ENCODE results near the gene SPEM3. TPM values are rescaled to one million over a fixed set of nuclear protein-coding genes. Genes with fewer than 3 reads are reported as not detected.

SPEM3 gene
- total and polyA plus RNA-seq, 9 donors, result not detected

GRCh38 chr17:7421186-7421585 is 7.5 kb upstream of the SPEM3 start:
- intact Hi-C loops (cut with DNase I), result no loop called here
- no peaks in the 10 kb centered on the region for H3K9me3 ChIP-seq
- no peaks in the 10 kb centered on the region for H3K4me1 ChIP-seq (ENCODE audit: insufficient read depth)
- no peak for TF ChIP-seq CTCF (IDR thresholded peaks at IDR 0.05)
- TF ChIP-seq EP300 (IDR thresholded peaks at IDR 0.05), result no peak
- TF ChIP-seq POLR2A (IDR thresholded peaks at IDR 0.05), result no peak
- no peaks in the 10 kb centered on the region for H3K27me3 ChIP-seq
- H3K27ac ChIP-seq, result no peak overlapping the region
- no peak overlapping the region for H3K4me3 ChIP-seq
- no peak for DNase-seq
- WGBS, 3 donors, result 89 to 93% (median 92%) methylated on average over 16 of the region's 16 CpGs
- no peaks in the 10 kb centered on the region for H3K36me3 ChIP-seq

- H3K27me3 ChIP-seq, result no peaks in the 10 kb centered on the region
- WGBS, 3 donors, result 26 to 31% (median 28%) methylated on average over 4 of the region's 4 CpGs
- H3K36me3 ChIP-seq, result no peaks in the 10 kb centered on the region
- no peak for DNase-seq
- H3K4me1 ChIP-seq (ENCODE audit: insufficient read depth), result no peaks in the 10 kb centered on the region
- no peak overlapping the region for H3K27ac ChIP-seq
- no peaks in the 10 kb centered on the region for H3K9me3 ChIP-seq
- TF ChIP-seq EP300 (IDR thresholded peaks at IDR 0.05) (no peak), POLR2A (IDR thresholded peaks at IDR 0.05) (no peak), CTCF (IDR thresholded peaks at IDR 0.05) (no peak)
- no peak overlapping the region for H3K4me3 ChIP-seq
- intact Hi-C loops (cut with DNase I), result no loop called here
Measured at GRCh38 chr17:7423679-7424078, 5.0 kb upstream of the SPEM3 start.

GRCh38 chr17:7425316-7425715 is 3.3 kb upstream of the SPEM3 start, which contains the start of gene SPEM2:
Gene SPEM2, plus strand, starts transcription at chr17:7425616. Its CDS starts 73 bp downstream, at chr17:7425689.
- no peak within 1 kb of the TSS for H3K4me3 ChIP-seq
- DNase-seq, result no peak
- intact Hi-C loops (cut with DNase I), result no loop called here
- H3K9me3 ChIP-seq, result no peaks in the 10 kb centered on the region
- 82 to 87% (median 82%) methylated on average over 7 of the region's 7 CpGs for WGBS, 3 donors
- no peak within 1 kb of the TSS for H3K27ac ChIP-seq
- no peaks in the 10 kb centered on the region for H3K4me1 ChIP-seq (ENCODE audit: insufficient read depth)
- no peaks in the 10 kb centered on the region for H3K27me3 ChIP-seq
- TF ChIP-seq POLR2A (IDR thresholded peaks at IDR 0.05) (no peak), EP300 (IDR thresholded peaks at IDR 0.05) (no peak), CTCF (IDR thresholded peaks at IDR 0.05) (no peak)
- H3K36me3 ChIP-seq, result no peaks in the 10 kb centered on the region

- 82 to 89% (median 83%) methylated on average over 8 of the region's 8 CpGs for WGBS, 3 donors
- intact Hi-C loops (cut with DNase I), result no loop called here
- H3K4me1 ChIP-seq (ENCODE audit: insufficient read depth), result no peaks in the 10 kb centered on the region
Measured at GRCh38 chr17:7425756-7426155, 2.9 kb upstream of the SPEM3 start.

More at GRCh38 chr17:7425756-7426155, 2.9 kb upstream of the SPEM3 start:
- TF ChIP-seq EP300 (IDR thresholded peaks at IDR 0.05), result no peak
- no peak for TF ChIP-seq POLR2A (IDR thresholded peaks at IDR 0.05)
- TF ChIP-seq CTCF (IDR thresholded peaks at IDR 0.05), result no peak
- no peak for DNase-seq
- Histone ChIP-seq H3K27ac (no peak overlapping the region), H3K9me3 (no peaks in the 10 kb centered on the region), H3K4me3 (no peak overlapping the region), H3K36me3 (no peaks in the 10 kb centered on the region), H3K27me3 (no peaks in the 10 kb centered on the region)

Data from ovary (tissue), 9 donors.